Nephron progenitor cell (in vitro differentiated cells): Measurements from ENCODE around the gene TXNIP.

Experiments
- DNase-seq: peaks from one replicate; pipeline ENCODE4 v3.0.0; 2021
- H3K27ac Mint-ChIP-seq: 2 replicates; pipeline ENCODE4 v1.8.0; 2021; ENCODE audit warnings: mild to moderate bottlenecking, moderate library complexity, mixed read lengths
- H3K27me3 Mint-ChIP-seq: 2 replicates; pipeline ENCODE4 v1.8.0; 2021; ENCODE audit warnings: mild to moderate bottlenecking, low read depth, mixed read lengths; ENCODE audit not compliant: poor library complexity
- H3K36me3 Mint-ChIP-seq: 2 replicates; pipeline ENCODE4 v1.8.0; 2021; ENCODE audit warnings: low read depth, mixed read lengths
- H3K4me1 Mint-ChIP-seq: 2 replicates; pipeline ENCODE4 v1.8.0; 2021; ENCODE audit warnings: mixed read lengths
- H3K4me3 Mint-ChIP-seq: 2 replicates; pipeline ENCODE4 v1.8.0; 2021; ENCODE audit warnings: mild to moderate bottlenecking, moderate library complexity, mixed read lengths
- H3K9me3 Mint-ChIP-seq: 2 replicates; pipeline ENCODE4 v1.8.0; 2021; ENCODE audit warnings: mild to moderate bottlenecking, moderate library complexity, mixed read lengths
- TF ChIP-seq, protein P1 (sequence below): fragments of 200-600 bp; sonication (generic); IDR thresholded peaks from 2 replicates; pipeline ENCODE4 v1.5.0; 2021; ENCODE audit warnings: antibody characterized with exemption

TXNIP gene

GRCh38 chr1:146021622-146022402 lies 25.4 kb upstream of the TXNIP start, which contains the start of gene HJV:
Gene HJV, minus strand, starts transcription at chr1:146021735. Its CDS starts 1,504 bp downstream, at chr1:146020231.
- no peak within 1 kb of the TSS for H3K27ac Mint-ChIP-seq
- peaks cover 75% of the 10 kb centered on the region for H3K27me3 Mint-ChIP-seq
- TF ChIP-seq, protein P1, sequence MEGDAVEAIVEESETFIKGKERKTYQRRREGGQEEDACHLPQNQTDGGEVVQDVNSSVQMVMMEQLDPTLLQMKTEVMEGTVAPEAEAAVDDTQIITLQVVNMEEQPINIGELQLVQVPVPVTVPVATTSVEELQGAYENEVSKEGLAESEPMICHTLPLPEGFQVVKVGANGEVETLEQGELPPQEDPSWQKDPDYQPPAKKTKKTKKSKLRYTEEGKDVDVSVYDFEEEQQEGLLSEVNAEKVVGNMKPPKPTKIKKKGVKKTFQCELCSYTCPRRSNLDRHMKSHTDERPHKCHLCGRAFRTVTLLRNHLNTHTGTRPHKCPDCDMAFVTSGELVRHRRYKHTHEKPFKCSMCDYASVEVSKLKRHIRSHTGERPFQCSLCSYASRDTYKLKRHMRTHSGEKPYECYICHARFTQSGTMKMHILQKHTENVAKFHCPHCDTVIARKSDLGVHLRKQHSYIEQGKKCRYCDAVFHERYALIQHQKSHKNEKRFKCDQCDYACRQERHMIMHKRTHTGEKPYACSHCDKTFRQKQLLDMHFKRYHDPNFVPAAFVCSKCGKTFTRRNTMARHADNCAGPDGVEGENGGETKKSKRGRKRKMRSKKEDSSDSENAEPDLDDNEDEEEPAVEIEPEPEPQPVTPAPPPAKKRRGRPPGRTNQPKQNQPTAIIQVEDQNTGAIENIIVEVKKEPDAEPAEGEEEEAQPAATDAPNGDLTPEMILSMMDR: no peak

DNA sequence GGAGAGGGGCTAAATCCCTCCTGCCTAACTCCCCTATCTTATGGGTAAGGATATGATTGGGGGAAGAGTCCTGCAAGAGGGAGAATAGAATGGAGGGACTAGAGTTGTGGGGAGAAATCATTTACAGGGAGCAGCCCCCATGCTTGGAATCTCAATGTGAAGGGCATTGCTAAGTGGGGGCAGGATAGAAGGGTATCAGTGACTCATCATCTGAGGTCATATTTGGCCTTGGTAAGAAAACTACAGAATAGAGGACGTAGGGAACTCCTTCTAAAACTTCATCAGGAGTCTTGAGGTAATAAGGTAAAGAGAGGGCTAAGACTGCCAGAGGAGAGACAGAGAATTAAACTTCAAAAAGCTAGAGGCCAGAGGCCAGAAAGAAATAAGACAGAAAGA lies 24.7 kb upstream of the TXNIP start:
- Mint-ChIP-seq H3K27ac (no peak overlapping the region), H3K9me3 (peaks cover 4% of the 10 kb centered on the region), H3K36me3 (no peaks in the 10 kb centered on the region), H3K4me1 (peaks cover 19% of the 10 kb centered on the region), H3K4me3 (no peak overlapping the region), H3K27me3 (peaks cover 82% of the 10 kb centered on the region)
- DNase-seq: no peak
- TF ChIP-seq, protein P1: no peak

More at GRCh38 chr1:146021622-146022402, 25.4 kb upstream of the TXNIP start, which contains the start of gene HJV:
- Mint-ChIP-seq H3K4me1 (peaks cover 19% of the 10 kb centered on the region), H3K4me3 (no peak within 1 kb of the TSS), H3K9me3 (peaks cover 4% of the 10 kb centered on the region), H3K36me3 (no peaks in the 10 kb centered on the region)
- no peak for DNase-seq

- Mint-ChIP-seq H3K36me3 (no peaks in the 10 kb centered on the region), H3K4me1 (peaks cover 19% of the 10 kb centered on the region), H3K4me3 (peak overlapping the region; percentile 65), H3K9me3 (peaks cover 4% of the 10 kb centered on the region), H3K27ac (no peak overlapping the region), H3K27me3 (peaks cover 87% of the 10 kb centered on the region)
- DNase-seq: no peak
- TF ChIP-seq, protein P1: no peak
Measured at GRCh38 chr1:146020058-146021049, 24.0 kb upstream of the TXNIP start.

- Mint-ChIP-seq H3K9me3 (peaks cover 4% of the 10 kb centered on the region), H3K27ac (no peak overlapping the region), H3K4me3 (peak overlapping the region; percentile 65), H3K27me3 (peaks cover 92% of the 10 kb centered on the region), H3K4me1 (peaks cover 19% of the 10 kb centered on the region), H3K36me3 (no peaks in the 10 kb centered on the region)
- DNase-seq: peak; percentile 47
- TF ChIP-seq, protein P1: no peak
Measured at GRCh38 chr1:146019231-146020057, 23.1 kb upstream of the TXNIP start.

DNA sequence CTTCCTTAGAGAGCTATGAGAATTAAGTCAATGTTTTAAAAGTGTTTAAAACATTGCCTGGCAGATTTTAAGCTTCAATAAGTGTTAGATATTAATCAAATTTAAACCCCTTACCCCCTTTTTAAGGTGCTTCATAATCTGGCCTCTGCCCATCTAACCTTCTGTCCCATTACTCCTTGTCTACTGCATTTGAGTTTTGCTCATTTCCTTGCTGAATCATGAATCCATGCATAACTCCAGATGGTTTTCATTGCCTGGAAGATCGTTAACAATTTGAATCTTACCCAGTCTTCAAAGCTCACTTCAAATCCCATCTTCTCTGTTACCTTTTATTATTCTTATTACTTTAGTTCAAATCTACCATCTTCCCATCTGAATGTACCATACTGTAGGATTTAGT lies 20.5 kb upstream of the TXNIP start:
- Mint-ChIP-seq H3K4me3 (no peak overlapping the region), H3K4me1 (peaks cover 23% of the 10 kb centered on the region), H3K27ac (no peak overlapping the region), H3K36me3 (no peaks in the 10 kb centered on the region), H3K9me3 (peaks cover 4% of the 10 kb centered on the region), H3K27me3 (peaks cover 75% of the 10 kb centered on the region)
- TF ChIP-seq, protein P1: no peak
- no peak for DNase-seq
